ENCODE results near the gene SUMF1.

SUMF1 gene

DNA sequence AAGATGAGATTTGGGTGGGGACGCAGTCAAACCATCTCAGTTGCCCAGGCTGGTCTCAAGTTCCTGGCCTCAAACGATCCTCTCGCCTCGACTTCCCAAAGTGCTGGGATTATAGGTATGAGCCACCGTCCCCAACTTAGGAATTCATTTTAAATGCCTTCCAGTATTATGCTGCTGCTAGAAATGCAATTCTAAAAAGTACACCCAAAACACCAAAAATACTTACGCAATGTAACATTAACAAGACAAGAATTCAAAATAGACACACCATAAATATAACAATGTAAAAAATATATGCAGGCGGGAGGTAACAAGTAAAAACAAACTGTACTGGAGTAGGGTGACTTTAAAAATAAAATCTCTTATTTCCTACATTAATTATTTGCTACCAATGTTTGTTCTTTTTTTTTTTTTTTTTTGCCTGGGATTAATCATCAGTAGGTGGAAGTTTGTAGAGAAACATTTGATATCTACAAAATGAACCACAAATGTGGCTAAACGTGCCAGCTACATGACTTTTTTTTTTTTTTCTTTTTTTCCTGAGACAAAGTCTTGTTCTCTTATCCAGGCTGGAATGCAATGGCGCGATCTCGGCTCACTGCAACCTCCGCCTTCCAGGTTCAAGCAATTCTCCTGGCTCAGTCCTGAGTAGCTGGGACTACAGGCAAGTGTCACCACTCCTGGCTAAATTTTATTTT lies 107.1 kb downstream of the SUMF1 start:
- TF ChIP-seq TAF1 (IDR thresholded peaks at IDR 0.05; ENCODE audit: borderline replicate concordance, insufficient read depth, low read length): no peak
- TF ChIP-seq SIN3A (IDR thresholded peaks at IDR 0.05; ENCODE audit: borderline replicate concordance, insufficient read depth, low read length): no peak
- TF ChIP-seq FOXP2 (optimal IDR thresholded peaks at IDR 0.05; ENCODE audit: borderline replicate concordance, extremely low read depth, extremely low read length, insufficient read depth): no peak
- no peak for TF ChIP-seq POLR2AphosphoS5 (IDR thresholded peaks at IDR 0.05; ENCODE audit: low read depth, low read length)
- TF ChIP-seq, protein P1, sequence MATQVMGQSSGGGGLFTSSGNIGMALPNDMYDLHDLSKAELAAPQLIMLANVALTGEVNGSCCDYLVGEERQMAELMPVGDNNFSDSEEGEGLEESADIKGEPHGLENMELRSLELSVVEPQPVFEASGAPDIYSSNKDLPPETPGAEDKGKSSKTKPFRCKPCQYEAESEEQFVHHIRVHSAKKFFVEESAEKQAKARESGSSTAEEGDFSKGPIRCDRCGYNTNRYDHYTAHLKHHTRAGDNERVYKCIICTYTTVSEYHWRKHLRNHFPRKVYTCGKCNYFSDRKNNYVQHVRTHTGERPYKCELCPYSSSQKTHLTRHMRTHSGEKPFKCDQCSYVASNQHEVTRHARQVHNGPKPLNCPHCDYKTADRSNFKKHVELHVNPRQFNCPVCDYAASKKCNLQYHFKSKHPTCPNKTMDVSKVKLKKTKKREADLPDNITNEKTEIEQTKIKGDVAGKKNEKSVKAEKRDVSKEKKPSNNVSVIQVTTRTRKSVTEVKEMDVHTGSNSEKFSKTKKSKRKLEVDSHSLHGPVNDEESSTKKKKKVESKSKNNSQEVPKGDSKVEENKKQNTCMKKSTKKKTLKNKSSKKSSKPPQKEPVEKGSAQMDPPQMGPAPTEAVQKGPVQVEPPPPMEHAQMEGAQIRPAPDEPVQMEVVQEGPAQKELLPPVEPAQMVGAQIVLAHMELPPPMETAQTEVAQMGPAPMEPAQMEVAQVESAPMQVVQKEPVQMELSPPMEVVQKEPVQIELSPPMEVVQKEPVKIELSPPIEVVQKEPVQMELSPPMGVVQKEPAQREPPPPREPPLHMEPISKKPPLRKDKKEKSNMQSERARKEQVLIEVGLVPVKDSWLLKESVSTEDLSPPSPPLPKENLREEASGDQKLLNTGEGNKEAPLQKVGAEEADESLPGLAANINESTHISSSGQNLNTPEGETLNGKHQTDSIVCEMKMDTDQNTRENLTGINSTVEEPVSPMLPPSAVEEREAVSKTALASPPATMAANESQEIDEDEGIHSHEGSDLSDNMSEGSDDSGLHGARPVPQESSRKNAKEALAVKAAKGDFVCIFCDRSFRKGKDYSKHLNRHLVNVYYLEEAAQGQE (IDR thresholded peaks at IDR 0.05; ENCODE audit: insufficient read depth in 1 of 2, low read depth in 2 of 2, low read length in 2 of 2): no peak

DNA sequence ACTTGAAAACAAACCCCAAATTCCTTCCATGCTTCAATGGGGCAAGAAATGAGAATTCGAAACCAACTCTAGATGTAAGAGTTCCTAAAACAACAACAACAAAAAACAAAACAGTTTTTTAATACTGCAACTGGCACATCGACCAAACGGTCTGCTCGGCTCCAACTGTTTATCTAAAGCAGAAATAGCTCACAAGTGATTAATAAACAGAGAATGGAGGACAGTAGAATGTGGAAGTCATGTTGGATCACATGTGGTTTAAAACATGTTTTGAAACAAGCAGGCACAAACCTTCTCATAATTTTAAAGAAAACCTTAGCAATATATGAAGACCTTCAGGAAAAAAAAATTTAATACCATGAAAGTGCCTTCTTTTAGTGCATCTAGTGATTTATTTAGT lies 108.8 kb downstream of the SUMF1 start:
- TF ChIP-seq FOXP2 (optimal IDR thresholded peaks at IDR 0.05; ENCODE audit: borderline replicate concordance, extremely low read depth, extremely low read length, insufficient read depth) (no peak), SIN3A (IDR thresholded peaks at IDR 0.05; ENCODE audit: borderline replicate concordance, insufficient read depth, low read length) (no peak), TAF1 (IDR thresholded peaks at IDR 0.05; ENCODE audit: borderline replicate concordance, insufficient read depth, low read length) (no peak), POLR2AphosphoS5 (IDR thresholded peaks at IDR 0.05; ENCODE audit: low read depth, low read length) (no peak)
- TF ChIP-seq, protein P1 (IDR thresholded peaks at IDR 0.05; ENCODE audit: insufficient read depth in 1 of 2, low read depth in 2 of 2, low read length in 2 of 2): no peak

DNA sequence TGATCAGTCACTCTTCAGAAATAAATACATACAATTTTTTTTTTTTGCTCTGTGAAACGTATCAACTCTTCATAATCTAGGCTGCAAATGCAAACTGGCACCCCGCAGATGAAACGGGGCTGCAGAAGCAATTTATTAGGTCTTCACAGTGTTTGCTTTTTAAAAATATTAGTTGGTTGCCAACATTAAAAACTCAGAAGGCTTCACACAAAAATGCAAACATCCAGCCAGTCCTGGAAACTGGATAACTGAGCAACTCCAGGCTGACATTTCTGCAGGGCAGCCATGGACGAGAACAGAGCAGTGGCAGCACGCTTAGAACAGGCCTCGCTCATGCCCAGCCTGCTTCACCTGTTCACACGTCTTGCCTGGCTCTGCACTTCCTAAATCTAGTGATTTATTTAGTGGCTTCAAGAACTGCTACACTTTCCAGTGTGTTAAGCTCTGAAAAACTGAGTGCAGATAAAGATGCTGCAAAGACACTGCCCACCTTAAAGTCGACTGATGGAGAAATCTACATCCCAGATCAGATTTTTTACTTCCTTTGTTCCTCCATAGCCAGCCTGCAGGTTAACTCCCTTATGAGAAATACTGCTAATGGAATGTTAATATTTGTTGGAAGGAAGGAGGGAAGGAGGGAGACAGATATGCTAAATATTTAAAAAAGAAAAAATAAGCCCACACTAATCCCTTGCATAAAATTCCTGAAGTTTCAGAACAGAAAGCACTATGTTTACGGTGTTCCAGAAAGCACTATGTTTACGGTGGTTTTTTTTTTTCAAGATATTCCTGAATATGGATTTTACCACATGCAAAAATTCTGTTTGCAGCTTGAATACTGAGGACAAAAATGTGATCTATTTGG lies 110.3 kb downstream of the SUMF1 start:
- TF ChIP-seq FOXP2 (optimal IDR thresholded peaks at IDR 0.05; ENCODE audit: borderline replicate concordance, extremely low read depth, extremely low read length, insufficient read depth) (no peak), TAF1 (IDR thresholded peaks at IDR 0.05; ENCODE audit: borderline replicate concordance, insufficient read depth, low read length) (no peak), SIN3A (IDR thresholded peaks at IDR 0.05; ENCODE audit: borderline replicate concordance, insufficient read depth, low read length) (no peak), POLR2AphosphoS5 (IDR thresholded peaks at IDR 0.05; ENCODE audit: low read depth, low read length) (no peak)

DNA sequence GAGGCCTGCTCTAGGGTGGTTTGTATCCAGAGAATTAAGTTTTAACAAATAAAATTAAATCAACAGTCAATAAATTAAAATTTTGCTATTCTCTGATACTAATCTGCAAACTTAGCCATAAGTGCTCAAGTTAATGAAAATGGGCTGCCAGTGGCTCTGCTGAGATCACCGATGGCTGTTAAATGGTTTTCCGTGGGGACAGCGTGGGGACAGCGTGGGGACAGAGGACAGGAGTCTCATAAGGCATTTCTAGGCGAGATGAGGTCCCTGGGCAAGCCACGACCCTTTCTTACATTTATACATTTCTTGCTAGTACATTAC lies 110.9 kb downstream of the SUMF1 start:
- TF ChIP-seq POLR2AphosphoS5 (IDR thresholded peaks at IDR 0.05; ENCODE audit: low read depth, low read length): no peak
- TF ChIP-seq, protein P1 (IDR thresholded peaks at IDR 0.05; ENCODE audit: insufficient read depth in 1 of 2, low read depth in 2 of 2, low read length in 2 of 2): no peak
- no peak for TF ChIP-seq TAF1 (IDR thresholded peaks at IDR 0.05; ENCODE audit: borderline replicate concordance, insufficient read depth, low read length)
- TF ChIP-seq FOXP2 (optimal IDR thresholded peaks at IDR 0.05; ENCODE audit: borderline replicate concordance, extremely low read depth, extremely low read length, insufficient read depth): no peak
- TF ChIP-seq SIN3A (IDR thresholded peaks at IDR 0.05; ENCODE audit: borderline replicate concordance, insufficient read depth, low read length): no peak

DNA sequence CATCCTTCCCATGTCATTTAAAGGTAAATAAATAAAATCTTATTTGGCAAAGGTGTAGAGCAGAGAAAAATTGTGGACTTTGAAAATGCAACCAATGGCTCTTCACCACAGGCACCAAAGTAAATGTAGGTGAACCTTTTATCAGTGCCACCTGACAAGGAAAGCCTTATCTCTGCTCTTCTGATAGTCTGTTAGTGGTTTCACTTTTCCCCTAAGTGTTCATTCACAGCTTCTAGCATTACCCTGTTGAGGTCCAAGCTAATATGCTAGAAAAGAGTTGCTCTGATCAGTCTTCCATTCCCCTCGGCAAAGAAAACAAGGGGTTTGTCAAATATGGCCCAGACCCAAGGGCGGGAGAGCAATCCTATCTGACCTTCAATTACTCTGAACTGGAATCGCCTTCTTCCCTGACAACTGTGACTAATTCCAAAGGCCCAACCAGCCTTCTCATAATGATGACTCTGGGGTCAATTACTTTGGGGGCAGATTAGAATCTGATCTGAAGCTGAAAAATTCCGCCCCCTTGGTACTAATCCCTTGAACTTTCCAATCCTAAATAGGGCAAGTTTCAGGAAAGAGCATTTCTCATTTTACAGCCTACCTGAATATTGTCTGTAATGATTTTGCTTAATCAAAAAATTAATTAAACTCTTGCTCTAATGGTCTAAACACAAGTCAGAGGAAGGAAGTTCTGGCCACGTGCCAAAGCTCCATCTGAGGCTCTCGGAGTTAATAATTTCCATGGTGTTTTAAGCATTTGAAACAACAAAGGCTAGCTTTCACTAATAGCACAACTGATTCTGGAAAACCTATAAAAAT lies 111.5 kb downstream of the SUMF1 start:
- TF ChIP-seq, protein P1 (IDR thresholded peaks at IDR 0.05; ENCODE audit: insufficient read depth in 1 of 2, low read depth in 2 of 2, low read length in 2 of 2): no peak
- no peak for TF ChIP-seq POLR2AphosphoS5 (IDR thresholded peaks at IDR 0.05; ENCODE audit: low read depth, low read length)
- TF ChIP-seq SIN3A (IDR thresholded peaks at IDR 0.05; ENCODE audit: borderline replicate concordance, insufficient read depth, low read length): no peak

Data from PFSK-1 (cell line).